ENCODE data around the gene MAP3K7CL.
A peak's percentile ranks its signal among the peaks of the same experiment; 100 is the strongest.

The MAP3K7CL gene

GRCh38 chr21:29115899-29116298 is 14.5 kb upstream of the MAP3K7CL start:
- no peak overlapping the region for H3K4me3 Mint-ChIP-seq
- ATAC-seq, result no peak
- no peaks in the 10 kb centered on the region for H3K9me3 Mint-ChIP-seq
- peaks cover 26% of the 10 kb centered on the region for H3K4me1 Mint-ChIP-seq
- no peaks in the 10 kb centered on the region for H3K27me3 Mint-ChIP-seq
- H3K36me3 Mint-ChIP-seq, result peaks cover 22% of the 10 kb centered on the region
- no peak overlapping the region for H3K27ac Mint-ChIP-seq

- H3K27me3 Mint-ChIP-seq, result no peaks in the 10 kb centered on the region
- no peak overlapping the region for H3K4me3 Mint-ChIP-seq
- no peaks in the 10 kb centered on the region for H3K9me3 Mint-ChIP-seq
- peaks cover 10% of the 10 kb centered on the region for H3K36me3 Mint-ChIP-seq
- peaks cover 40% of the 10 kb centered on the region for H3K4me1 Mint-ChIP-seq
- no peak for ATAC-seq
- peak overlapping the region; percentile 59 for H3K27ac Mint-ChIP-seq
These were observed 13.0 kb upstream of the MAP3K7CL start for GRCh38 chr21:29117372-29117955.

DNA sequence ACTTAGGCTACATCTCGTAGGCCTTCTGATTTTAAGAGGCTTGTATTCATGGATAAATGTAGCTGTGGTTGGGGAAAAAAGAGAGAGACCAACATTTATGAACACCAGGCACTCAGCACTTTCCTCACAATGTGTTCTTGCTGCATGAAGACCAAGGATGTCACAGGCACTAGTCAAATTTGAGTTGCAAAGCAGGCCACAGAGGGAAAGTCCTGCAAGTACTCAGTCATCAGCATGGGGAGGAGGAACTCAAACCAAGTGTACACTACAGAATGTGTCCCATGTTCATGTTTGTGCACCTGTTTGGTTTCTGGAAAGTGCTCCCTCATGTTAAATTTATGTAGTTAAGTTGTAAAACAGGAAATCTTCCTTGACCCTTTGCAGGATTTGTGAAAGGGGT is 8.7 kb upstream of the MAP3K7CL start:
- Mint-ChIP-seq H3K9me3 (no peaks in the 10 kb centered on the region), H3K4me1 (peaks cover 66% of the 10 kb centered on the region), H3K27me3 (no peaks in the 10 kb centered on the region), H3K27ac (peak overlapping the region; percentile 88), H3K36me3 (peaks cover 10% of the 10 kb centered on the region), H3K4me3 (peak overlapping the region; percentile 75)
- peak; percentile 93 for ATAC-seq

- Mint-ChIP-seq H3K4me1 (peaks cover 50% of the 10 kb centered on the region), H3K4me3 (no peak overlapping the region), H3K27ac (peak overlapping the region; percentile 76), H3K9me3 (peaks cover 3% of the 10 kb centered on the region), H3K27me3 (no peaks in the 10 kb centered on the region), H3K36me3 (peaks cover 13% of the 10 kb centered on the region)
- no peak for ATAC-seq
These were observed 5.8 kb upstream of the MAP3K7CL start for GRCh38 chr21:29124645-29125044.

DNA sequence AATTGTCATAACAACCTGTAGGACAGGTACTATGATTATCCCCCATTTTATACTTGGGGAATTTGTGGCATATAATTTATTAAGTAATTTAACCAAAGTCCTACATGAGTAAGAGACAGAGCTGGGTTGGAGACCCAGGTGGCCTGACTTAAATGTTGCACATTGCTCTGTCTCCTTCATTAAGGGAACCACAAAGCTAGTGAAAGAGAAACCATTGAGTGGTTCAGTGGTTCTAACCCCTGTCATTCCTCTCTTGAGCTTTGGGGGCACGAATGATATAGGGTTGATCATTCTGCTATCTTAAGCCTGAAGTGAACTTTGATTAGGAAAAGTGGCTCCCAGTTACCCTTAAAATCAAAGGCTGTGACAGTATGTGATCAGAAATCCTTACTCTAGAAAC is 5.3 kb upstream of the MAP3K7CL start:
- Mint-ChIP-seq H3K27ac (peak overlapping the region; percentile 76), H3K4me1 (peaks cover 47% of the 10 kb centered on the region), H3K27me3 (no peaks in the 10 kb centered on the region), H3K9me3 (peaks cover 7% of the 10 kb centered on the region), H3K4me3 (no peak overlapping the region), H3K36me3 (peaks cover 19% of the 10 kb centered on the region)
- ATAC-seq, result peak; percentile 90

DNA sequence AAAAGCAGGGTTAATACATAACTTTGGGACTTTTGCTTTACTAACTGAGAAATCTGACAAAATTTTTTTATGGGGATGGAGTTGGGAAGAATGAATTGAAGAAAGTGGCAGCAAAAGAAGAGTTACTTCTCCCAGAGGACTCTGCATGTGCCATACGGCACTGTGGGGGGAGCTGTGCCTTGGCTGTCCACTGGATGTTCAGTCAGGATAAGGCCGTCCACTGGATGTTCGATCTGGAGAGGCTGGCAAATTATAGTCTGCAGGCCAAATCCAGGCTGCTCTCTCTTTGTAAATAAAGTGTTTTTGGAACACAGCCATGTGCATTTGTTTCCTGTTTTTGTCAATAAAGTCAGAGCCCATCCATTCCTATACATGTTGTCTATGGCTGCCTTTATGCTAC is 4.5 kb upstream of the MAP3K7CL start:
- Mint-ChIP-seq H3K27ac (peak overlapping the region; percentile 76), H3K4me3 (no peak overlapping the region), H3K9me3 (peaks cover 7% of the 10 kb centered on the region), H3K36me3 (peaks cover 25% of the 10 kb centered on the region), H3K27me3 (no peaks in the 10 kb centered on the region), H3K4me1 (peaks cover 46% of the 10 kb centered on the region)
- no peak for ATAC-seq

DNA sequence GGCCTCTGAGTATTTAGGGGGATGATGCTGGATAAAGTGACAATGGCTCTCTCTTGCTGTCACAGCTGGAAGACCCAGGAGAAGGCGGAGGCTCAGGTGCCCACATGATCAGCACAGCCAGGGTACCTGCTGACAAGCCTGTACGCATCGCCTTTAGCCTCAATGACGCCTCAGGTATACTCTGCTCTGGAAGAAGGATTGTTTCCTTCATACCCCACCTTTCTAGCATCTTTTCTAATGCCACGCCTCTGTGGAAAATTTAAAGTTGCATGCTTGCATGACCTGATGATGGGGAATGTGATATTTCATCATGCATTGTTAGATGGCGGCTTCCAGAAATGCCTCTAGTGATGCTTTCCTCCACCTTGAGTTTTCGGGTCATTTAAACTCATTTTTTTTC is 2.8 kb downstream of the MAP3K7CL start:
- H3K4me3 Mint-ChIP-seq, result no peak overlapping the region
- no peak overlapping the region for H3K27ac Mint-ChIP-seq
- peaks cover 7% of the 10 kb centered on the region for H3K9me3 Mint-ChIP-seq
- H3K4me1 Mint-ChIP-seq, result peaks cover 7% of the 10 kb centered on the region
- H3K27me3 Mint-ChIP-seq, result no peaks in the 10 kb centered on the region
- peaks cover 25% of the 10 kb centered on the region for H3K36me3 Mint-ChIP-seq
- no peak for ATAC-seq

DNA sequence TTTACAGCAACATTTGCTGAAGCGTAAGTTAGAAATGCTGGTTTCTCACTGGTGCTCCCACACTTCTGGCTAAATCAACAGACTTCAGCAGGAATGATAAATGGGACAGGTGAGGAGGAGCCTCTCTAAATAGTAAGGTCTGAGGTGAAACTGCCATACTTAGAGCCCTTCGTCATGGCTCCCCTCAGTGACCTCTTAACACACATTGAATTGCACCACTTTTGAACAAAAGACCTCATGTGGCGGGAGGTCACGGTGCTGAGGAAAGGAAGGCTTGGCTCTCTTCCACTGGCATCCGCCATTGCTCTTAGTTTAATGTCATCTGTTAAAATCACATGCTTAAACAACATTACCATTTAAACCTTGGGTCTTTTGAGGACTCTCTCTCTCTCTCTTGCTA is 3.4 kb downstream of the MAP3K7CL start:
- H3K36me3 Mint-ChIP-seq, result peaks cover 25% of the 10 kb centered on the region
- no peak overlapping the region for H3K27ac Mint-ChIP-seq
- ATAC-seq, result no peak
- no peak overlapping the region for H3K4me3 Mint-ChIP-seq
- no peaks in the 10 kb centered on the region for H3K27me3 Mint-ChIP-seq
- H3K4me1 Mint-ChIP-seq, result peaks cover 7% of the 10 kb centered on the region
- peaks cover 7% of the 10 kb centered on the region for H3K9me3 Mint-ChIP-seq

- Mint-ChIP-seq H3K27me3 (no peaks in the 10 kb centered on the region), H3K4me1 (peaks cover 3% of the 10 kb centered on the region), H3K36me3 (peaks cover 13% of the 10 kb centered on the region), H3K4me3 (no peak overlapping the region), H3K9me3 (no peaks in the 10 kb centered on the region), H3K27ac (no peak overlapping the region)
- ATAC-seq, result no peak
These were observed 5.0 kb downstream of the MAP3K7CL start for GRCh38 chr21:29135481-29135880.

GRCh38 chr21:29136033-29136432 is 5.6 kb downstream of the MAP3K7CL start:
- Mint-ChIP-seq H3K4me1 (no peaks in the 10 kb centered on the region), H3K4me3 (no peak overlapping the region), H3K27ac (no peak overlapping the region), H3K36me3 (peaks cover 15% of the 10 kb centered on the region), H3K9me3 (no peaks in the 10 kb centered on the region), H3K27me3 (no peaks in the 10 kb centered on the region)
- ATAC-seq, result no peak

- H3K4me1 Mint-ChIP-seq, result no peaks in the 10 kb centered on the region
- H3K27ac Mint-ChIP-seq, result no peak overlapping the region
- no peaks in the 10 kb centered on the region for H3K9me3 Mint-ChIP-seq
- H3K27me3 Mint-ChIP-seq, result no peaks in the 10 kb centered on the region
- no peak for ATAC-seq
- H3K36me3 Mint-ChIP-seq, result peaks cover 18% of the 10 kb centered on the region
- no peak overlapping the region for H3K4me3 Mint-ChIP-seq
These were observed 14.4 kb downstream of the MAP3K7CL start for GRCh38 chr21:29144736-29145353.

GRCh38 chr21:29145354-29145782 is 14.9 kb downstream of the MAP3K7CL start:
- Mint-ChIP-seq H3K27ac (no peak overlapping the region), H3K4me3 (no peak overlapping the region), H3K27me3 (no peaks in the 10 kb centered on the region), H3K4me1 (no peaks in the 10 kb centered on the region), H3K9me3 (no peaks in the 10 kb centered on the region), H3K36me3 (peaks cover 20% of the 10 kb centered on the region)
- ATAC-seq, result no peak

GRCh38 chr21:29145852-29146453 is 15.5 kb downstream of the MAP3K7CL start:
- Mint-ChIP-seq H3K4me3 (no peak overlapping the region), H3K9me3 (no peaks in the 10 kb centered on the region), H3K4me1 (no peaks in the 10 kb centered on the region), H3K36me3 (peaks cover 18% of the 10 kb centered on the region), H3K27ac (no peak overlapping the region), H3K27me3 (no peaks in the 10 kb centered on the region)
- no peak for ATAC-seq

DNA sequence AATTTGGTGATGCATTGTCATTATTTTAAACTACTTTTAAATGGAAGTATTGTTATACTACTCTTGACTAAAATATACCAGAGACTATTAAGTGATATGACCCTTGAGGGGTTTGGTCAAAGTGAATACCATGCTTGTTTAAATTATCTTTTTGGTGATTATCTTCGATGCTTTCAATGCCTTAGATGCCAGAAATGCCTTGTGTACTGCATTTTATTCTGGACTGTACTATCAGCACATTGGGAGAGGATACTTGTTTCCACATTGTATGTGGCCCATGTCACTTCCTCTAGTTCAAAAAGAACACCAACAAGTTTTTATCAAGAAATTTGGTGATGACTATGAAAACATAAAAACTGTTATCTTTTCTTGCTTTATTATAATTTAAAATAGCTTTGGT is 16.3 kb downstream of the MAP3K7CL start:
- H3K4me3 Mint-ChIP-seq, result no peak overlapping the region
- H3K9me3 Mint-ChIP-seq, result no peaks in the 10 kb centered on the region
- no peaks in the 10 kb centered on the region for H3K4me1 Mint-ChIP-seq
- no peak overlapping the region for H3K27ac Mint-ChIP-seq
- no peaks in the 10 kb centered on the region for H3K27me3 Mint-ChIP-seq
- peaks cover 20% of the 10 kb centered on the region for H3K36me3 Mint-ChIP-seq
- ATAC-seq, result no peak

- H3K9me3 Mint-ChIP-seq, result no peaks in the 10 kb centered on the region
- H3K4me1 Mint-ChIP-seq, result no peaks in the 10 kb centered on the region
- H3K36me3 Mint-ChIP-seq, result peaks cover 33% of the 10 kb centered on the region
- no peak overlapping the region for H3K27ac Mint-ChIP-seq
- no peak overlapping the region for H3K4me3 Mint-ChIP-seq
- no peak for ATAC-seq
- H3K27me3 Mint-ChIP-seq, result no peaks in the 10 kb centered on the region
These were observed 18.1 kb downstream of the MAP3K7CL start for GRCh38 chr21:29148530-29148929.

- Mint-ChIP-seq H3K4me1 (no peaks in the 10 kb centered on the region), H3K27ac (no peak overlapping the region), H3K9me3 (no peaks in the 10 kb centered on the region), H3K36me3 (peaks cover 24% of the 10 kb centered on the region), H3K27me3 (no peaks in the 10 kb centered on the region), H3K4me3 (no peak overlapping the region)
- no peak for ATAC-seq
These were observed 19.5 kb downstream of the MAP3K7CL start for GRCh38 chr21:29149808-29150425.
